HEK293 (cell line): Measurements from ENCODE around the gene COL4A3.
A peak's percentile ranks its signal among the peaks of the same experiment; 100 is the strongest.

Experiments used
- KLF7 ChIP-seq: fragments of 450-650 bp; formaldehyde crosslinking; IDR thresholded peaks from 2 replicates; pipeline ENCODE4 v1.5.1; 2016; ENCODE audit warnings: missing biosample characterization, missing genetic modification characterization, borderline replicate concordance
- MEIS1 ChIP-seq: sonication (generic); formaldehyde crosslinking; IDR thresholded peaks from 2 replicates; pipeline ENCODE4 v1.8.1; 2022; ENCODE audit warnings: missing genetic modification reagents, mild to moderate bottlenecking, borderline replicate concordance
- PBX3 ChIP-seq: sonication (generic); formaldehyde crosslinking; IDR thresholded peaks from 2 replicates; pipeline ENCODE4 v1.8.1; 2022; ENCODE audit warnings: mild to moderate bottlenecking, moderate library complexity, missing genetic modification reagents
- PRDM2 ChIP-seq: fragments of 450-650 bp; formaldehyde crosslinking; IDR thresholded peaks from 2 replicates; pipeline ENCODE4 v1.5.1; 2016; ENCODE audit warnings: missing biosample characterization, missing genetic modification characterization, borderline replicate concordance
- ZBTB6 ChIP-seq: fragments of 450-650 bp; formaldehyde crosslinking; IDR thresholded peaks from 2 replicates; pipeline ENCODE4 v1.5.1; 2017; ENCODE audit warnings: missing biosample characterization, missing genetic modification characterization
- ZBTB7A ChIP-seq: fragments of 450-650 bp; formaldehyde crosslinking; IDR thresholded peaks from 2 replicates; pipeline ENCODE4 v1.5.1; 2016; ENCODE audit warnings: low read depth, missing biosample characterization, missing genetic modification characterization
- ZNF23 ChIP-seq: fragments of 450-650 bp; formaldehyde crosslinking; IDR thresholded peaks from 2 replicates; pipeline ENCODE4 v1.5.1; 2016; ENCODE audit warnings: missing biosample characterization, missing genetic modification characterization, borderline replicate concordance
- ZNF391 ChIP-seq: fragments of 450-650 bp; formaldehyde crosslinking; IDR thresholded peaks from 2 replicates; pipeline ENCODE4 v1.5.1; 2016; ENCODE audit warnings: low read depth, missing biosample characterization, missing genetic modification characterization, borderline replicate concordance
- ZNF398 ChIP-seq: fragments of 450-650 bp; formaldehyde crosslinking; IDR thresholded peaks from 2 replicates; pipeline ENCODE4 v1.5.1; 2017; ENCODE audit warnings: missing biosample characterization, missing genetic modification characterization
- ZNF423 ChIP-seq: fragments of 450-650 bp; formaldehyde crosslinking; IDR thresholded peaks from 2 replicates; pipeline ENCODE4 v1.5.1; 2016; ENCODE audit warnings: missing biosample characterization, missing genetic modification characterization
- ZNF518A ChIP-seq: fragments of 450-650 bp; formaldehyde crosslinking; conservative IDR thresholded peaks from 2 replicates; pipeline ENCODE4 v1.5.1; 2016; ENCODE audit warnings: low read depth, missing biosample characterization, missing genetic modification characterization
- ZNF530 ChIP-seq: fragments of 450-650 bp; formaldehyde crosslinking; IDR thresholded peaks from 2 replicates; pipeline ENCODE4 v1.5.1; 2016; ENCODE audit warnings: low read depth, missing biosample characterization, missing genetic modification characterization
- ZNF544 ChIP-seq: fragments of 450-650 bp; formaldehyde crosslinking; IDR thresholded peaks from 2 replicates; pipeline ENCODE4 v1.5.0; 2017; ENCODE audit warnings: missing biosample characterization, missing genetic modification characterization
- ZNF549 ChIP-seq: fragments of 450-650 bp; IDR thresholded peaks from 2 replicates; pipeline ENCODE4 v1.5.1; 2018; ENCODE audit warnings: missing biosample characterization, missing genetic modification characterization, mild to moderate bottlenecking, inconsistent platforms, moderate library complexity
- ZNF610 ChIP-seq: fragments of 450-650 bp; formaldehyde crosslinking; IDR thresholded peaks from 2 replicates; pipeline ENCODE4 v1.5.1; 2016; ENCODE audit warnings: missing biosample characterization, missing genetic modification characterization, borderline replicate concordance
- ZNF660 ChIP-seq: fragments of 450-650 bp; IDR thresholded peaks from 2 replicates; pipeline ENCODE4 v1.5.1; 2018; ENCODE audit warnings: missing biosample characterization, mild to moderate bottlenecking, missing genetic modification characterization
- ZNF768 ChIP-seq: fragments of 450-650 bp; formaldehyde crosslinking; IDR thresholded peaks from 2 replicates; pipeline ENCODE4 v1.5.1; 2018; ENCODE audit warnings: missing biosample characterization, mild to moderate bottlenecking, missing genetic modification characterization
- ZNF837 ChIP-seq: fragments of 450-650 bp; formaldehyde crosslinking; IDR thresholded peaks from 2 replicates; pipeline ENCODE4 v1.5.1; 2016; ENCODE audit warnings: missing biosample characterization, missing genetic modification characterization

The COL4A3 gene

GRCh38 chr2:227324995-227325838 lies 160.8 kb downstream of the COL4A3 start, which contains the start of gene MFF (continued):
- TF ChIP-seq ZNF518A (tag by site-specific recombination) (peak; percentile 61), ZNF549 (tag by site-specific recombination) (no peak), ZNF768 (tag by site-specific recombination) (no peak), ZNF423 (tag by site-specific recombination) (peak; percentile 57; the same call in 1 of the 2 replicates), ZNF610 (peak; percentile 78), ZNF391 (tag by site-specific recombination) (peak; percentile 46; the same call in 1 of the 2 replicates), PRDM2 (tag by site-specific recombination) (no peak), MEIS1 (CRISPR knock-in tag) (no peak), ZBTB7A (tag by site-specific recombination) (no peak), PBX3 (CRISPR knock-in tag) (peak; percentile 67; the same call in 1 of the 2 replicates), KLF7 (tag by site-specific recombination) (peak; percentile 78; the same call in 1 of the 2 replicates), ZNF398 (tag by site-specific recombination) (no peak), ZNF660 (tag by site-specific recombination) (0 out of 2 replicates have a peak, but pooled peaks have one; percentile 16), ZBTB6 (tag by site-specific recombination) (no peak), ZNF837 (tag by site-specific recombination) (no peak), ZNF23 (tag by site-specific recombination) (no peak), ZNF530 (no peak), ZNF544 (tag by site-specific recombination) (no peak)
- TF ChIP-seq, all 188 proteins: peak for 56
